ENCODE results near the gene FAHD2A.

DNA sequence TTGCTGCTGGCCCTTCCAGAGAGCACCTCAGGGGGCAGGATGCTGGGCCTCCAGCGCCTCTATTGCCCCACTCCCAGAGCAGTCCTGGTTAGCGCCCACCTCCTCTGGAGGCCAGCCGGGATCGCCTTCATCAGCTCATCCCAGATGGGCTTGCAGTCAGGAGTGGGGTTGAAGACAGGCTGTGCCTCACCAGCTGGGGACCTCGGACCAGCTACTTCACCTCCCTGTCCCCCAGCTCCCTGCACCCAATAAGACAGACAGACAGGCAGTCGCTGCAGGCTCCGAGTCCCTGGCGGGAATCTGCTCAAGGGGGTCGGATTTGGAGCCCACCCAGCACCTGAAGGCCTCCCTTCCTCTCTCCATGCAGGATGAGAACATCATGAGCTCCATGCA, 18.9 kb upstream of the FAHD2A start:
- TF ChIP-seq, protein P1, sequence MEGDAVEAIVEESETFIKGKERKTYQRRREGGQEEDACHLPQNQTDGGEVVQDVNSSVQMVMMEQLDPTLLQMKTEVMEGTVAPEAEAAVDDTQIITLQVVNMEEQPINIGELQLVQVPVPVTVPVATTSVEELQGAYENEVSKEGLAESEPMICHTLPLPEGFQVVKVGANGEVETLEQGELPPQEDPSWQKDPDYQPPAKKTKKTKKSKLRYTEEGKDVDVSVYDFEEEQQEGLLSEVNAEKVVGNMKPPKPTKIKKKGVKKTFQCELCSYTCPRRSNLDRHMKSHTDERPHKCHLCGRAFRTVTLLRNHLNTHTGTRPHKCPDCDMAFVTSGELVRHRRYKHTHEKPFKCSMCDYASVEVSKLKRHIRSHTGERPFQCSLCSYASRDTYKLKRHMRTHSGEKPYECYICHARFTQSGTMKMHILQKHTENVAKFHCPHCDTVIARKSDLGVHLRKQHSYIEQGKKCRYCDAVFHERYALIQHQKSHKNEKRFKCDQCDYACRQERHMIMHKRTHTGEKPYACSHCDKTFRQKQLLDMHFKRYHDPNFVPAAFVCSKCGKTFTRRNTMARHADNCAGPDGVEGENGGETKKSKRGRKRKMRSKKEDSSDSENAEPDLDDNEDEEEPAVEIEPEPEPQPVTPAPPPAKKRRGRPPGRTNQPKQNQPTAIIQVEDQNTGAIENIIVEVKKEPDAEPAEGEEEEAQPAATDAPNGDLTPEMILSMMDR (conservative IDR thresholded peaks at IDR 0.05): no peak
- no peak for TF ChIP-seq EZH2 (IDR thresholded peaks at IDR 0.05; ENCODE audit: low read depth)

All from PC-9 (cell line).